NT2/D1 (cell line): Measurements from ENCODE around the gene DUSP7.

ENCODE experiments used
- DNase-seq: peaks from one replicate; pipeline ENCODE4 v3.0.0-alpha.2; 2011; ENCODE audit warnings: low read depth, low spot score
- H3K27me3 ChIP-seq: 2 replicates; pipeline ENCODE4 v1.6.0; 2011; ENCODE audit warnings: mild to moderate bottlenecking; ENCODE audit not compliant: insufficient read length, insufficient read depth
- H3K36me3 ChIP-seq: 2 replicates; pipeline ENCODE4 v1.6.1; 2011; ENCODE audit warnings: mild to moderate bottlenecking, low read length, mixed read lengths; ENCODE audit not compliant: insufficient read depth, insufficient read length
- H3K4me1 ChIP-seq: 2 replicates; pipeline ENCODE4 v1.5.1; 2011; ENCODE audit not compliant: insufficient read depth, insufficient read length
- H3K4me3 ChIP-seq: 2 replicates; pipeline ENCODE4 v1.5.1; 2011; ENCODE audit warnings: low read depth; ENCODE audit not compliant: insufficient read length
- H3K9ac ChIP-seq: 2 replicates; pipeline ENCODE4 v1.6.0; 2011; ENCODE audit warnings: low read depth; ENCODE audit not compliant: insufficient read length
- H3K9me3 ChIP-seq: 2 replicates; pipeline ENCODE4 v1.5.1; 2011; ENCODE audit warnings: mild to moderate bottlenecking, low read length; ENCODE audit not compliant: insufficient read depth
- SUZ12 ChIP-seq: IDR thresholded peaks from 2 replicates; pipeline ENCODE4 v1.6.1; 2011; ENCODE audit not compliant: insufficient read length, insufficient read depth; ENCODE audit errors: extremely low read depth
- YY1 ChIP-seq: IDR thresholded peaks from 2 replicates; pipeline ENCODE4 v1.6.1; 2011; ENCODE audit not compliant: insufficient read length, insufficient read depth
- ZNF274 ChIP-seq: IDR thresholded peaks from 2 replicates; pipeline ENCODE4 v1.6.1; 2011; ENCODE audit warnings: mild to moderate bottlenecking, low read depth, low read length

The DUSP7 gene

GRCh38 chr3:52064561-52064960 is 8.2 kb upstream of the DUSP7 start:
- no peak for DNase-seq
- H3K4me3 ChIP-seq = no peak overlapping the region
- no peak overlapping the region for H3K9ac ChIP-seq
- peaks cover 7% of the 10 kb centered on the region for H3K27me3 ChIP-seq
- H3K9me3 ChIP-seq = no peaks in the 10 kb centered on the region
- peaks cover 3% of the 10 kb centered on the region for H3K36me3 ChIP-seq
- H3K4me1 ChIP-seq = peaks cover 22% of the 10 kb centered on the region
- TF ChIP-seq ZNF274 = no peak
- TF ChIP-seq SUZ12 = no peak
- TF ChIP-seq YY1 = no peak

DNA sequence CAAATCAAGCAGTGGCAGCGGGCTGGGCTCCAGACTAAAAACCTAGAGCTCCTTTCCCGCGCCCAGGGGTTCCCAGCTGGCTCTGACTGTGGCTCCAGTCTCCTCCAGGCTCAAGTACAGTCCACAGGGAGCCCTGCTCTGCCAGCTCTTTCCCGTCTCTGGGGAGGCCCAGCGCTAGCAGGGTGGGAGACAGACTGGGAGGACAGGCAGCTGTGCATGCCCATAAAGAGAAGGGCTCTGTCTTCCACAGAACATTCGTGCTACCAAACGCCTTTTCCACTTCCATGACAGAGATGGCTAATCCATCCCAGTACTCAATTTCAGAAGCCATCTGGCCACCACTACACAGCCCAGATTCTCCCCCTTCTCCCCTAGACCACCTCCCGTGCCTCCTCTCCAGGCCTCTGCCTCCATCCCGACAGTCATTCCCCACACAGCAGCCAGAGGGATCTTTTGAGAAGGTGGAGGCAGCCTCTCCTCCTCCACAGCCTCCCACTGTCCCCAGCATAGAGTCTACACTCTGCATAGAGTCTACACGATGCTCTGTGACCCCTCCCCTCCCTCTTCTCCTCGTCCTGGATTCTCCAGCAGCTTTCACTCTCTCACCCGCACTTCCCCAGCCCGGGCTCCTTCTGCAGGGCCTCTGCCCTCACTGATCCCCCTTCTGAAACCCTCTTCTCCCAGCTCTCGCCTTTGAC is 6.8 kb upstream of the DUSP7 start:
- no peaks in the 10 kb centered on the region for H3K36me3 ChIP-seq
- no peak overlapping the region for H3K9ac ChIP-seq
- H3K9me3 ChIP-seq = no peaks in the 10 kb centered on the region
- DNase-seq = no peak
- no peak overlapping the region for H3K4me3 ChIP-seq
- peaks cover 21% of the 10 kb centered on the region for H3K27me3 ChIP-seq
- no peak for TF ChIP-seq SUZ12
- TF ChIP-seq ZNF274 = no peak
- no peak for TF ChIP-seq YY1
- H3K4me1 ChIP-seq = peaks cover 13% of the 10 kb centered on the region

DNA sequence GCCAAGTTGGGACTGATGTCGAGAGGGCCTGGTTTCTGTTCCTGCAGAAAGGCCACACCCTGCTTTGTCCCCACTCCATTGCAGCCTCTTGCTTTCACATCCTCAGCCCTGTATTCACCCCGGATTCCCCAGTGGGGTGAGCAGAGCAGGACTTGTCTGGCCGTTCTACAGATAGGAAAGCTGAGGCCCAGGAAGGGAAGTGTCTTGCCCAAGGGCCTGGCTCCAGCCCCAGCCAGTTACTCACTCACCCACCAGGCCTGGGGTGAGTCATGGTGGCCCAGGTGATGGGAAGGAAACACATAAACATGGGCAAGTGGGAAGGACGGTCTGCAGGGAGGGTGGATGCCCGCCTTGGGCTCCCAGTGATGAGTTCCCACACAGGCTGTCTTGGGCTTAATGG is 6.1 kb upstream of the DUSP7 start:
- peaks cover 27% of the 10 kb centered on the region for H3K27me3 ChIP-seq
- no peaks in the 10 kb centered on the region for H3K36me3 ChIP-seq
- TF ChIP-seq ZNF274 (no peak), YY1 (no peak), SUZ12 (no peak)
- peaks cover 10% of the 10 kb centered on the region for H3K4me1 ChIP-seq
- no peaks in the 10 kb centered on the region for H3K9me3 ChIP-seq
- H3K9ac ChIP-seq = no peak overlapping the region
- no peak overlapping the region for H3K4me3 ChIP-seq
- DNase-seq = no peak

GRCh38 chr3:52061121-52061910 is 4.9 kb upstream of the DUSP7 start:
- no peak for DNase-seq
- Histone ChIP-seq H3K4me3 (no peak overlapping the region), H3K4me1 (peaks cover 10% of the 10 kb centered on the region), H3K9me3 (no peaks in the 10 kb centered on the region), H3K27me3 (peaks cover 27% of the 10 kb centered on the region), H3K36me3 (no peaks in the 10 kb centered on the region), H3K9ac (no peak overlapping the region)
- TF ChIP-seq YY1 = no peak
- TF ChIP-seq ZNF274 = no peak
- no peak for TF ChIP-seq SUZ12

GRCh38 chr3:52059781-52060180 is 3.4 kb upstream of the DUSP7 start:
- Histone ChIP-seq H3K36me3 (no peaks in the 10 kb centered on the region), H3K4me1 (peaks cover 8% of the 10 kb centered on the region), H3K27me3 (peaks cover 27% of the 10 kb centered on the region), H3K9ac (no peak overlapping the region), H3K9me3 (no peaks in the 10 kb centered on the region), H3K4me3 (no peak overlapping the region)
- no peak for TF ChIP-seq YY1
- no peak for TF ChIP-seq SUZ12
- no peak for TF ChIP-seq ZNF274
- DNase-seq = no peak

GRCh38 chr3:52057812-52058495 is 1.6 kb upstream of the DUSP7 start:
- no peak overlapping the region for H3K4me3 ChIP-seq
- H3K27me3 ChIP-seq = peaks cover 27% of the 10 kb centered on the region
- no peak for TF ChIP-seq SUZ12
- no peak for TF ChIP-seq ZNF274
- TF ChIP-seq YY1 = no peak
- no peaks in the 10 kb centered on the region for H3K9me3 ChIP-seq
- H3K4me1 ChIP-seq = peaks cover 15% of the 10 kb centered on the region
- DNase-seq = no peak
- peaks cover 18% of the 10 kb centered on the region for H3K36me3 ChIP-seq
- peak overlapping the region; percentile 79 for H3K9ac ChIP-seq
